RWPE2 (cell line): ENCODE measurements around the gene MYO3B.

Experiments used
- ATAC-seq: fragments of 200-7000 bp; cut with Tn5 transposase; 3 replicates; pipeline ENCODE4 v1.9.1; 2021; ENCODE audit warnings: low read depth
- DNase-seq: peaks from one replicate; pipeline ENCODE4 v3.0.0-alpha.2; 2020; ENCODE audit warnings: low spot score
- H3K27ac ChIP-seq: fragments of 450-650 bp; 2 replicates; pipeline ENCODE4 v1.5.1; 2017; ENCODE audit warnings: mild to moderate bottlenecking; ENCODE audit not compliant: poor library complexity, severe bottlenecking
- H3K27me3 ChIP-seq: fragments of 250-450 bp; sonication (Bioruptor Pico); 2 replicates; pipeline ENCODE4 v1.5.1; 2021; ENCODE audit warnings: mild to moderate bottlenecking, moderate library complexity; ENCODE audit not compliant: insufficient read depth, poor library complexity, severe bottlenecking
- H3K36me3 ChIP-seq: fragments of 250-450 bp; sonication (Bioruptor Pico); 2 replicates; pipeline ENCODE4 v1.5.1; 2020; ENCODE audit warnings: low read depth, mild to moderate bottlenecking, moderate library complexity
- H3K4me1 ChIP-seq: fragments of 250-450 bp; sonication (Bioruptor Pico); 2 replicates; pipeline ENCODE4 v1.5.1; 2021; ENCODE audit warnings: mild to moderate bottlenecking, moderate library complexity; ENCODE audit not compliant: insufficient read depth, poor library complexity, severe bottlenecking
- H3K4me3 ChIP-seq: fragments of 250-450 bp; sonication (Bioruptor Pico); 2 replicates; pipeline ENCODE4 v1.5.1; 2021; ENCODE audit warnings: mild to moderate bottlenecking, moderate library complexity; ENCODE audit not compliant: severe bottlenecking
- H3K9me3 ChIP-seq: fragments of 250-450 bp; sonication (Bioruptor Pico); 2 replicates; pipeline ENCODE4 v1.5.1; 2021; ENCODE audit warnings: mild to moderate bottlenecking, moderate library complexity; ENCODE audit not compliant: severe bottlenecking
- TF ChIP-seq, protein P1 (sequence below): fragments of 450-650 bp; IDR thresholded peaks from one replicate; pipeline ENCODE4 v1.5.1; 2017; ENCODE audit warnings: mild to moderate bottlenecking, moderate library complexity; ENCODE audit not compliant: poor library complexity, severe bottlenecking

Gene MYO3B

DNA sequence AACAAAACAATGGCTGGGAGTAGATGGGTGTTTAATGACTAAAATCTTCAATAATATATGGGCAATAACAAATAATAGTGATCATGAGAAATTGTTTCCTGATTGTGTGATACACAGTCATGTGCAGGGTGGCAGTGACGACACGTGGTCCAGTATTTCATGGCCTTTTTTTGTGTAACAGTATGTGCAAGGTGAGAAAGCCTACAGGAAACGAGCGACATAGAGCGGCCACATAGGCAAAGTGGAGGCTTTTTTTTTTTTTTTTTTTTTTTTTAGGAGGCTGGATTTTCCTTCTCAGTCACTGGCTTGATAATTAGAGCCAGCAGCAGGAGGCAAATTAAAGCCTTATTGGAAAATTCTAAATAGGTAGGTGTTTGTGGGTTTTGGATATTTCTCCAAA lies 123.7 kb downstream of the MYO3B start:
- no peaks in the 10 kb centered on the region for H3K27me3 ChIP-seq
- no peaks in the 10 kb centered on the region for H3K9me3 ChIP-seq
- TF ChIP-seq, protein P1, sequence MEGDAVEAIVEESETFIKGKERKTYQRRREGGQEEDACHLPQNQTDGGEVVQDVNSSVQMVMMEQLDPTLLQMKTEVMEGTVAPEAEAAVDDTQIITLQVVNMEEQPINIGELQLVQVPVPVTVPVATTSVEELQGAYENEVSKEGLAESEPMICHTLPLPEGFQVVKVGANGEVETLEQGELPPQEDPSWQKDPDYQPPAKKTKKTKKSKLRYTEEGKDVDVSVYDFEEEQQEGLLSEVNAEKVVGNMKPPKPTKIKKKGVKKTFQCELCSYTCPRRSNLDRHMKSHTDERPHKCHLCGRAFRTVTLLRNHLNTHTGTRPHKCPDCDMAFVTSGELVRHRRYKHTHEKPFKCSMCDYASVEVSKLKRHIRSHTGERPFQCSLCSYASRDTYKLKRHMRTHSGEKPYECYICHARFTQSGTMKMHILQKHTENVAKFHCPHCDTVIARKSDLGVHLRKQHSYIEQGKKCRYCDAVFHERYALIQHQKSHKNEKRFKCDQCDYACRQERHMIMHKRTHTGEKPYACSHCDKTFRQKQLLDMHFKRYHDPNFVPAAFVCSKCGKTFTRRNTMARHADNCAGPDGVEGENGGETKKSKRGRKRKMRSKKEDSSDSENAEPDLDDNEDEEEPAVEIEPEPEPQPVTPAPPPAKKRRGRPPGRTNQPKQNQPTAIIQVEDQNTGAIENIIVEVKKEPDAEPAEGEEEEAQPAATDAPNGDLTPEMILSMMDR = no peak
- ATAC-seq (no peak), DNase-seq (no peak)
- H3K4me3 ChIP-seq = no peak overlapping the region
- no peaks in the 10 kb centered on the region for H3K4me1 ChIP-seq
- H3K27ac ChIP-seq = no peak overlapping the region
- no peaks in the 10 kb centered on the region for H3K36me3 ChIP-seq

DNA sequence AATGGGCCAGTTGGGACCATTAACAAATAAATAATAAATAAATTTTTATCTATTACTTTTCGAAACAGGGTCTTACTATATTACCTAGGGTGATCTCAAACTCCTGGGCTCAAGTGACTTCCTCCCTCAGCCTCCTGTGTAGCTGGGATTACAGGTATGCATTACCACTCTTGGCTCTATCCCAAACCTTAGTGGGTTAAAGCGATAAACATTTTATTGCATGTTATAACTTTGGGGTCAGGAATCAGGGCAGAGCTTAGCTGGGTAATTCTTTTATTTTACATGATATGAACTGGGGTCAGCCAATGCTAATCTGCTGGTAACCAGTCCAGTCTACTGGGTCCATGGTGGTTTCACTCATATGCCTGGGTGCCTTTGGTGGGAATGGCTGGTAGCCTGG lies 127.8 kb downstream of the MYO3B start:
- no peaks in the 10 kb centered on the region for H3K9me3 ChIP-seq
- DNase-seq (no peak), ATAC-seq (no peak)
- H3K36me3 ChIP-seq = no peaks in the 10 kb centered on the region
- H3K27ac ChIP-seq = no peak overlapping the region
- no peaks in the 10 kb centered on the region for H3K27me3 ChIP-seq
- H3K4me3 ChIP-seq = no peak overlapping the region
- H3K4me1 ChIP-seq = no peaks in the 10 kb centered on the region
- TF ChIP-seq, protein P1 = no peak

DNA sequence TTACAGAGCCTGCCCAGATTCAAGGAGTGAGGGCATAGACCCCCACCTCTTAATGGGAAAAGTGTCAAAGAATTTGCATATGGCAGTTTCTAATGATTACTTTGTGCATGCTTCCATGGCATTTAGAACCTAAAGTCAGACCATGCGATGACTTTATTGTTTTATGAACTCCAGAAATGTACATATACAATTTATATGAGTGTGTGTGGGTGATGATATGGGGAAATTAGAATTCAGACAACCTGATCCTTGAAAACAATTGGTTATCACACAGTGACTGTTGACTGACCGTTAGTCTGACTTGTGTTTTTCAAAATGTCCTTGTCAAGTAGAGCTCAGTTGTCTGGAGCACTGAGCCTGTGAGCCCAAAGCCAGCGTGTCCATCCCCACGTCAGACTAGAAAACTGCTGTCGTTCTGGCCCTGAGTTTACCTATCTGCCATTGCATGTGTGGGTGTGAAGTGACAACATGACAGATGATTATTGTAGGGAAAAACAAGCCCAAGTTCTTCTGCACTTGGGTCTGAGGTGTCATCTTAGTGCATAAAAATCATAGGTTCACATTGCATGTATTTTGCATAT lies 128.4 kb downstream of the MYO3B start:
- no peaks in the 10 kb centered on the region for H3K9me3 ChIP-seq
- no peaks in the 10 kb centered on the region for H3K36me3 ChIP-seq
- TF ChIP-seq, protein P1 = no peak
- H3K4me1 ChIP-seq = peaks cover 1% of the 10 kb centered on the region
- no peaks in the 10 kb centered on the region for H3K27me3 ChIP-seq
- no peak for DNase-seq
- no peak overlapping the region for H3K27ac ChIP-seq
- no peak for ATAC-seq
- H3K4me3 ChIP-seq = no peak overlapping the region

DNA sequence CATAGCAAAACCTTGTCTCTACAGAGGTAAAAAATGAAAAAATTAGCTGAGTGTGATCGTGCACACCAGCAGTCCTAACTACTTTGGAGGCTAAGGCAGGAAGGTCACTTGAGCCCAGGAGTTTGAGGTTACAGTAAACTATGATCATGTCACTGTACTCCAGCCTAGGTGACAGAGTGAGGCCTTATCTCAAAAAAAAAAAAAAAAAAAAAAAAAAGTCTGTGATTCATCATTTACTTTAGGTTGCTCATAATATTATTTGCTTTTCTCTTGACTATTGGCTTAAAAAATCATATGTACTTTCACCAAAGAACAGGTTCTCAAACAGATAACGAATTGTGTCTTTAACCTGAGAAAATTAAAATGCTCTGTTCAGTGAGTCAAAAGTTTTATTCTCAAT lies 129.1 kb downstream of the MYO3B start:
- no peak overlapping the region for H3K27ac ChIP-seq
- DNase-seq (no peak), ATAC-seq (no peak)
- no peaks in the 10 kb centered on the region for H3K9me3 ChIP-seq
- H3K36me3 ChIP-seq = no peaks in the 10 kb centered on the region
- no peaks in the 10 kb centered on the region for H3K27me3 ChIP-seq
- TF ChIP-seq, protein P1 = no peak
- H3K4me1 ChIP-seq = peaks cover 5% of the 10 kb centered on the region
- no peak overlapping the region for H3K4me3 ChIP-seq

DNA sequence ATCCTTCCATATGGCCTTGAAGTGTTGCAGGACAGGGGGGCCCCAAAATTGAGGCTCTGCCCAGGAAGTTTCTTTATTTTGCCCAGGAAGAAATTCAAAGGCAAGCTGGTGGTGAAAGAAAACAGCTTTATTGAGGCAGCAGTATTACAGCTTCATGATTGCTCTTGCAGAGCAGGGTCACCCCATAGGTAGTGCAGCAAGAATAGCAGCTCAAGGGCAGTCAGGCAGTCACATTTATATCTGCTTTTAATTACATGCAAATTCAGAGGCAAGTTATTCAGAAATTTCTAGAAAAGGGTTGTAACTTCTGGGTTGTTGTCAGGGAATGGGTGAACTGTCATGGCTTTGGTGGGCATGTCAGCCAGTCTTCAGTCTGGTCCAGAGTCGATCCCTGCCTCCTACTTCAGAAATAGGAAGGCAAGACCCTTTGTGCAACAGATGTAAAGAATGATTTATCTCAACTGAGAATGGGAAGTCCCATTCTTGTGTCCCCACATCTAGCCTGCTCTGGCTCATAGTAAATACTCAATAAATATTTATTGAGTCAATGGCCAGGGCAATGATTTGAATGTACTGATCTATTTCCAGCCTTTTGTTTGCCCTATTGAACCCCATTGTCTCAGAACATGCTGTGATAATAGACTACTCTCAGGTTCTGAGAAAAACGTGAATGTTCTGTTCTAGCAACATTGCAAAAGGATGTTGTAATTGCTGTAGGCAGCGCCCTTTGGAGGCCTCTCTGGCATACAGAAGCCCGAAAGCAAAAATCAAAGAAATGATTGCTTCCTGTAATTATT lies 129.8 kb downstream of the MYO3B start:
- TF ChIP-seq, protein P1 = no peak
- H3K4me3 ChIP-seq = no peak overlapping the region
- DNase-seq = no peak
- H3K27ac ChIP-seq = no peak overlapping the region
- peaks cover 5% of the 10 kb centered on the region for H3K4me1 ChIP-seq
- H3K27me3 ChIP-seq = no peaks in the 10 kb centered on the region
- H3K36me3 ChIP-seq = no peaks in the 10 kb centered on the region
- no peaks in the 10 kb centered on the region for H3K9me3 ChIP-seq
- ATAC-seq = no peak
